Effector CD4-positive, alpha-beta T cell (primary cell): ENCODE data around the gene ZNF618.

ENCODE experiments used
- DNase-seq: peaks from one replicate; pipeline ENCODE4 v3.0.0-alpha.2; 2020

The ZNF618 gene

DNA sequence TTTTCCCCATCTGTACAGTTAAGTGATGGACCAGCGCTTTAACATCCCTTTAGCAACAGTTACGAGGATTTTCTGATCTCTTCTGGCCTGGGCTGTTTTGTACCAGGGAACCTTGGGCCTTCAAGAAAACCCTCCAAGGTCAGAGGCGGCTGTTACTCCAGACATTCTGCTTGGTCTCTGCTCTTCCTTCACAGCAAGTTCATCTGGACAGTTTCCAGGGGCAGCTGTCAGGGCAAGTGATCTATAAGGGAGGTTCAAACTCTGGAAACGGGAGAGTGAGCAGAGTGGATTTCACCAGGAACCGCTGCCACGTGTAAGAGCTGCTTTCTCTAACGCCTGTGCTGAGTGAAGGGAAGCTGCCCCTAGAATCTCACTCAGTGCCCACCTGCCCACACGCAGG, 36.7 kb downstream of the ZNF618 start:
- no peak for DNase-seq

DNA sequence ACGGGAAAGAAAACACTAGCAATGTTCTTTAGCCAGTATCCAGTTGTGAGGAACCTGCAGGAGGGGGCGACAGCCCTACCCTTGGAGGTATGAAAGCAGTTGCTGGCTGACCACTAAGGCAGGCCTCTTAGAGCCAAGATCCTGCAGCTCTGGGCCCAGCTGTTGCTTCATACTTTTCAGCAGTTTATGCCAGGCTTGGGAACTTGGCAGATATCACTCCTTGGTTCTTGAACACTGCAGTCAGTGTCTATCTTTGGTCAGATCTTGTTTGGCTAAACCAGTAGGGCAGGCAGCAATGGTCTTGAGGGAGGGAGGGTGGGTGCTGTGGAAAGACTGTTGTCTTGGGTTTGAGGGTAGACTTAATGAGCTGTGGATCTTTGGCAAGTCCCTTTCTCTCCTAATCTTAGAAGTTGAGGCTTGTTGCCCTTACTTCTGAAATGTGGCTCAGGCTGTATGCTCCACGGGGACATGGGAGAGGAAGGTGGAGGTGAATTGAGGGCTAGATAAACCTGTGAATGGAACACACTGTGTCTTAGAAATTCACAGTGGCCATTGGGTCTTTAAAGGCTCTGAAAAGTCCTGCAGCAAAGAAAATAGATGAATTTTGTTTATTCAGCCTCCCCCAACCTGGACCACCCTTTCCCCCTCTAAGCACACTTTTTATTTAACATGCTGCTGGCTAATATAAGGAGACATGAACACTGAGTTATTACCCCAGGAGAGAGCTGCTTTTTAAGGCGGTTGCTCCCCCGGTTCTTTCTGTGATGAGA, 37.5 kb downstream of the ZNF618 start:
- no peak for DNase-seq

DNA sequence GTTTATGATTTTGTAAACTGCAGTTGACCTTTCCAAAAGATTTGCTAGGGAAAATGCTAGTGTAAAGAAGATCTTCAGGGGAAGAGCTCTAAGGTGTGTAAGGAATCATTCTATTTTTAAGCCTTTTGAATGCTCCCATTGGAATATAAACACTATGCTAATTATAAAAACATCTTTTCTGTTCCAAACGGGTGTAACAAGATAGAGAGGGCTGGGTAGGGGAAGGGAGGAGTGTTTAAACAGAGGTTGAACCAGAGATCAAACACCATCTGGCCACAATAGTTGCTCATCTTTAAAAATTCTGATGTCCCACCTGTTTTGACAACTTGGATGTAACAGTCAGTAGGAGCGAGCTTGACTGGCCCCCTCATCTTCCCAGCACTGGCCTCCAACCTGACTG, 38.4 kb downstream of the ZNF618 start:
- DNase-seq, result no peak

DNA sequence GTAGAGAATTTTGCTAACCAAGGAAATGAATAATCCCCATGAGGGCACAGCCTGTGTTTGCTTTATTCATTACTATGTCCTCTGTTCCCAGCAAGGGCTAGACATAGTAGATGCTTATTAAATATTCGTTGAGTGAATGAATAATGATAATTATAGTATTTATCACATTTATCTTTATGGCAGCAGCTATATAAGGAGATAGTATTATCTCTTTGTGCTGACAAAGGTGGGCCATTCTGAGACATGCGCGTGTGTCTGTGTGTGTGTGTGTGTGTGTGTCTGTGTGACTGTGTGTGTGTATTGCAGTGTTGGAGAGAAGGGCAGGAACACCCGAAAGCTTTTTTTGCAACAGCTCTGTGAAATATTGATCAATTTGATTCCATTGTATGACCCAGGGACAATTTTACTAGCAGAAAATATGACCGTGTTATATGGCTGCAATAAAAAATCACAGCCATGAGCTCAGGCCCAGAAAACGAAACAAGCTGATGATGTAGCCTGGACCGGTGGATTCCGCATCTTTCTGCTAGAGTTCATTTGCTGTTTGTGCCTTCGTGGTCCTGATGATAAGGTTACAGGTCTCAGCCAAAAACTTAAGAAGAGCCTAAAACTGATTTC, 39.8 kb downstream of the ZNF618 start:
- no peak for DNase-seq

DNA sequence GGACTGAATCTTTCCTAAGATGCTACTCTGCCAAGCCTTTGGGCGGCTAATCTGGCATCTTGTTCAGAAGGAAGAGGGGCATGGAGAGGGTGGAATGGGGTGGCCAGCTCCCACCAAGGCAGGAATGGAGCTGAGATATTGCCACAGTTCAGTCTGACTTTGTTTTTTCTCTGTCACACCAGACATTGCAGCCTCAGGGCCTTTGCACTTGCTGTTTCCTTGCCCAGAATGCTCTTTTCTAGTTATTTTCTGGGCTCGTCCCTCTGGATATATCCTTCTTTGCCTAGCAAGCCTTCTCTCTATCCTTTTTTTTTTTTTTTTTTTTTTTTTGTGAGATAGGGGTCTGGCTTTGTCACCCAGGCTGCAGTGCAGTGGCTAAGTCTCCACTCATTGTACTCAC, 40.8 kb downstream of the ZNF618 start:
- no peak for DNase-seq

DNA sequence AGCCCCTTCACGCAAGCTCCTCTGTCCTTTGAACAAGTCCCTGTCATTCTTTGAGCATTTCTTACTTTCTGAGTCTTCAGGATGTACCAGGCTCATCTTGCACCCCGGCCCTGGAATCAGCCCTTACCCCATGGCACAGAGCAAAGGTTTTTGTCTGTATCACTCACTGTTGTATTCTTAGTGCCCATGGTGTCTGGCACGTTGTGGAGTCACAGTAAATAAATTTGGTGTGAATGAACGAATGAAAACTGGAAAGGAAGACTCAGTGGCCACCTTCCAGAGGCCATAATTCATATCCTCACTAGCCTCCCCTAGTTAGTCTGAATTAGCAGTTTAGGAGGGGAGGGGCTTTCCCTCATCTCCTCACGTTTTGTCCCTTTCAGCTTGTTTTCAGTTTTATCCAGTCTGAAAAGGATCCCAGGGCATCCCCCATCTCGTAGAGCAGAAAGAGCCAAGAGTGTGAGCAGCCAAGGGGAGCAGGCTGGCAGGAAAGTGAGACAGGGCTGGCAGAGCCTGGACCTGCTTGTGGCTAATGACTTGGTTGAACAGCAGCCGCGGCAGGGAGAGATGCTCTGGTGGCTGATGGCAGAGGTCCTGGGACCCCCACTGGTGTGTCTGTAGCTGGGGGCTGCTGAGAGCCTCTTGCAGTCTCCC, 42.7 kb downstream of the ZNF618 start:
- DNase-seq, result no peak

DNA sequence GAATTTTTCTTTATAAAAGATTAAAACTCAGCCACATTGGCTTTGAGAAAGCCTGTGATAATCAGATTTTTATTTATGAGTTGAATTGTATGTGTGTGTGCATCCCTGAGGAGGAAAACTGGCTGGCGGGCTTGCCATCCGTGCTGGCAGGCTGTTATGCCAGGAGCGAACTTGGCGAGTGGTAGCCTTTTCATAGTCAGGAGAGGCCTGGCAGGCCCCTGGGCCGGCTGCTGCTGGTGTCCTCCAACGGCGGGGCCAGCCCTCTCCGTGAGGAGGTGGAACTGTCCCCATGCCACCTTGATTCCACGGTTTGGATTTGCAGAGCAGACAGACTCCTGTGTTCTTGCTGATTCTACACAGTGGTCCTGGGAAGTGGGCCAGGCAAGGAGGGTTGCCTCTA, 43.3 kb downstream of the ZNF618 start:
- DNase-seq, result no peak

DNA sequence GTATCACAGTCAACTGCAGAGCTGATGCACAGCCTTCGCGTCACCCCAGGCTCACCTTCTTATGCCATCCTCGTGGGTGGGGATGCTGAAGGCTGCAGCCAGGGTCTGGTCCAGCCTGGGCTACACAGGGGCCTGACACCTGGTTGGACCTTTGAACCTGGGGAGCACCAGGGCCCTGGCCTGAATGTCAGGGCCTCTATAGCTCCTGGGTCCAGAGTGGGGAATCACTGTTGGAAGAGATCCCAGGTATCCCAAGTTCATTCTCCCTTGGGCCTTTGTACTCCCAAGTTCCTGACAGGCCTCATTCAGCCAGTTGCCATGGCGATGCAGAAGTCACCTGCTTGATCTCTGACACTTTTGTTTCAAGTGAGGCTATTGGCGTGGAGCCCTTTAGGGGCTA, 43.8 kb downstream of the ZNF618 start:
- no peak for DNase-seq

DNA sequence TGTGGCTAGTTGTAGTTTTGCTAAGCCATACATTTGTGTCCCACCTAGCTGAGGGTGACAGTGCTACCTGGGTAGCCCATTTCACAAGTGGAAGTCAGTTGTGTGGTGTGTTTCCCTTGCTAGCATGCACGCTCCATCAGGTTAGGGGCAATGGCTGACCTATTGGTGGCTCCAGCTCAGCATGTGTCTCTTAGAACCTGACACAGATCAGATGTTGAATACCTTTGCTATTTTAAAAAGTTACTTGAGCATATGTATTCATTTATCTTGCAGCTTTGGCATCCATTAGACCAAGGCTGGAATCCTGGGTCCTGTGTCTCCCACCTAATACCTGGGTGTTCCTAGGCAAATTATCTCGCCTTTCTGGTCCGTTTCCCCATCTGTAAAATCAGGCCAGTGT, 44.8 kb downstream of the ZNF618 start:
- DNase-seq, result no peak

DNA sequence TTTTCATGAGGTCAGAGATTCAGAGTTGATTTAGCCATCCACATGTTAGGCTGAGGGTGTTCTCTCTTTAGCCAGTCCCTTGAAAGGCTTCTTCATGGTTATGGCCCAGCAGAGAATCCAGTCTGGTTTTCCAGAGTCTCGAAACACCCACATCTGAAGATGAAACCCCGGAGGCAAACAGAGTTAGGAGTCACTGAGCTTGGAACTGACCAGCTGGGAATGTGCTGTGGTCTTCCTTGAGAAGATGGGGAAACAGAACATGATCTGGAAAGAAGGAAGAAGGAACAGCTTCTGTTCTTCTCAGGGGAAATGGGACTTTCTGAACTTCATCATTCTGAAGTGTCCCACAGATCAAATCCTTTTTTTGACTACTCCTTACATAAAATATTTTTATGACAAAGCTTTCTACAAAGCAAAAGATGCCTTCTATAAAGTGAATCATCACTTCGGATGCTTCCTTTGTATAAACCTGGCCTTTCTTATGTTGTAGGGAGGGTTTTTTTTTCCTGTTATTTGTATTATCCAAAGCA, 45.4 kb downstream of the ZNF618 start:
- DNase-seq, result no peak

DNA sequence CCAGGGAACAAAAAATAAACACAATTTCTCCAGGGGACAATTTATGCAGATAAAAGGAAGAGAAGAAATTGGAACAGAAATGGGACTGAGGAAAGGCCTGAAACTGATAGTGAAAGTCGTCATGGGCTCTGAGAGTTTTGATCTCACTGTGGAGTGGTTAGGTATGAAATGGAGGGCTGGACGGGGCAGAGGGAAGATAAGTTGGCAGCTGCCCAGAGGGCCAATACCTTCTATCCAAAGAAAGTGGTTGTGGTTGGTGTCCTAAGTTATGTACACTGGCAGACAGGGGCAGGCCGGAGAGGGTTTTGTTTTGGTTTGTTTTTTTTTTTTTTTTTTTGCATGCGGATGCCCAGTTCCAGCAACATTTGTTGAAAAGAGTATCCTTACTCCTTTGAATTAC, 46.1 kb downstream of the ZNF618 start:
- DNase-seq, result no peak

DNA sequence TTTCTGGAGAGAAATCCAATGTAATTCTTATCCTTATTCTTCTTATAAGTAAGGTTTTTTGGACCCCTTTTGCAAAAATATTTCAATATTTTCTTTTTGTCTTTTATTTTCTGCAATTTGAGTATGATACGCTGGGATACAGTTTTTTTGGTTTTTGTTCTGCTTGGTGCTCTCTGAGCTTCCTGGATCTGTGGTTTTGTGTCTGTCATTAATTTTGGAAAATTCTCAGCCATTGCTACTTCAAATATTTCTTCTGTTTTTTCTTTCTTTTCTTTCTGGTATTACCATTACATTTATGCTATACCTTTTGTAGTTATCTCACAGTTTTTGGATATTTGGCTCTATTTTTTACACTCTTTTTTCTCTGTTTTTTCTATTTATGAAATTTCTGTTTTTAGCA, 50.1 kb downstream of the ZNF618 start:
- no peak for DNase-seq

DNA sequence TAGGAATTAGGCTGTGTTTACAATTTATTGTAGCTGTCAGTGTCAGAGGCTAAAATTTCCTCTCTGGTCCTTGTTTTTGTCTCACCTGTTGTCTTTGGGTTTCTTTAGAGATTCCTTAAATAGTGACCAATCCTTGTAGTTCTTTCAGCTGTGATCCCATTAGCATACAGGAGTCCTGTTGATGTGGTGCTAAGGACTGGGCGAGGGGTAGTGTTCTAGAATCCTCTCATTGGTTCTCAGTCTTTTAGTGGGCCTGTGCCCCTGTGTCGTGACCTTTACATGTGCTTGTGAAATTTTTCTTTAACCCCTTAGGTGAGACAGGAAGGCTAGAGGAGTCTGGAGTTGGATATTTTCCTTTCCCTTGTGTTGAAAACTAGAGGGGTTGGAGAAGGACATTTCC, 51.2 kb downstream of the ZNF618 start:
- no peak for DNase-seq

DNA sequence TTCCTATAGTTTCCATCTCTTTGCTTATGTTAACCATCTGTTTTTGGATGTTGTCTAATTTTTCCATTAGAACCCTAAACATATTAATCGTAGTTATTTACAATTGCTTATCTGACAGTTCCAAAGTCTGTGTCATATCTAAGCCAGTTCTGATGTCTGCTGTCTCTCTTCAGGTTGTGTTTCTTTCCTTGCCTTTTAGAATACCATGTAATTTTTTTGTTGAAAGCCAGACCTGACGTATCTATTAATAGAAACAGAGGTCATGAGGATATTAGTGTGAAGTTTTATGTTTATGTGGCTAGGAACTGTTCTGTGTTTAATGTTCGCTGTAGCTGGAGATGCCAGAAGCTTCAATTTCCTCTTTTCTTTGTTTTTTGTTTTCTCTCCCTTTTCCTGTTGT, 52.2 kb downstream of the ZNF618 start:
- no peak for DNase-seq

DNA sequence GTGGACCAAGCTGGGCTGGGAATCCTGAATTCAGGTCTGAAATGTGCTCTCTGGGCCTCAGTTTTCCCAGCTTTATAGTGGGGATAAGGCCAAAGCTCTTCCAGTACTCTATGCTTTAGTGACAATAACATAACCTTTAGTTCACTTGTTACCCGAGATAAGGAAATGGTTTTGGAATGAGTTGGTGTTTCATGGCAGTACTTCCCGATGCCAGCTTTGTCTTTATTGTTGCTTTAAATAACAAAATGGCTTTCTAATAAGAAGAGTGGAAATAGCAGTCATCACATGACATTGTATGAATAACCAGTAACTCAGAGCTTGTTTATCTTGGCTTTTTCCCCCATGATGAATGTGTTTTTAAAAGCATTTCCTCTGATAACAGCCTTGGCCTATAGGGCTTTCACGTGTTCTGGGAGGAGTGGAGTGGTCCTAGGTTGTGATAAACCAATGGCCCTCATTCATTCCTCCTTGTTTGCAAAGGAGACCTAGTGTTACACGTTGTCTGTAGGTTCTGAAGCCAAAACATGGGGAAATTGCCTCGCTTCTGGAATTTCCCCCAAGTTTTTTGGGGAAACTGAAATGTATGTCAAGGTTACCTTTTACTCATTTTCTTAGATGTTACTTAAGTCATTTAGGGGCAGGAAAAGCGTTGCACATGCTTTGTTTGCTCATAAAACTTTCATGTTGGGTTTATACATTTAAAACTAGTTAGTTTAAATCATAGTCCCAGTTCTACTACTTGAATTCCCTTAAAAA, 53.7 kb downstream of the ZNF618 start:
- DNase-seq, result no peak

DNA sequence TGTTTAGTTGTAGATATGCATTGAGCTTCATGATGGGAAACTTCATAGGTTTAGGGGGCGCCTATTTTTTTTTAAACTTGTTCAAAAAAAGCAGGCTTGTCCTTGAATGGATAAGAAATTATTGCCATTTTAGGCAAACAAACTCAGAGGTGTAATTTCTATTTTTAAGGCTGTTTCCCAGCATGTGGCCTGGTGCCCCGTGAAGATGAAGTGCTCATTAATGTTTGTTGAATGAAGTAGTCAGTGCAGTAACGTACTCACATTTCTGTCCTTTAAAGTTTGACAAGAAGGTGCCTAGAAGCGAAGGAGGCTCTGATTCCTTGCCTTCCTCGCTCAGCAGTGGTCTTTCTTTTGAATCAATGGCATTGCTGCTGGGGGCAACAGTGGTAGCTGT, 54.3 kb downstream of the ZNF618 start:
- no peak for DNase-seq

DNA sequence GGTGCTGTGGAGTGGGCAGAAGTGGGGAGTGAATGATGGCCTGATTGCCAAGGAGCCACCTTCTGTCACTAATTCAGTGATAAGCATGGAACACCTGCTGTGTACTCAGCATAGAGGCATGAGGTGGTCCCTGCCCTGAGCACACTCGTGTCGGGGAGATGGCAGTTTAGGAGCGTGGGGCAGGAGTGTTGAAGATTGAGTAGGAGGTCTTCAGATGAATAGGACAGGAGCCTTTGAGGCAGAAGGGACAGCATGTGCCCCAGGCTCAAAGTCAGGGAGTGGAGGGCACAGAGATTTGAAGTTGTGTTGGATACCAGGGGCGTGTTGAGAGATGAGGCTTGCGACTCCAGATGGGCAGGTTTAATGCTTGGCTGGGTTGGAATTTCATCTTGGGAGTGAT, 55.0 kb downstream of the ZNF618 start:
- no peak for DNase-seq

DNA sequence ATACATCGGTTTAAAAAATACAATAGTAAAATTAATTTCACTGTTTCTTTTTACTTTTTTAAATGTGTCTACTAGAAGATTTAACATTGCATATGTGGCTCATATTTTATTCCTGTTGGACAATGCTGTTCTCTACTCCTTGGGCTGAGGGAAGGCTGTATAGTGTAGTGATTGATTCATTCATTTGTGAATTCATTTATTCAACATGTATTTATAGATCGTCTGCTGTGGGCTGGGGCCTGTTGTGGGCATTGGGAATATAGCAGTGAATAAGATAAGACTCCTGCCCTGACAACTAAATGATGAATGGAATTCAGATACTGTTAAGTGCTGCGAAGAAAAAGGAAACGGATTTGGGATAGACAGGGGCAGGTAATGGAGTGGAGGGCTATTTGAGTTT, 55.7 kb downstream of the ZNF618 start:
- DNase-seq, result no peak

DNA sequence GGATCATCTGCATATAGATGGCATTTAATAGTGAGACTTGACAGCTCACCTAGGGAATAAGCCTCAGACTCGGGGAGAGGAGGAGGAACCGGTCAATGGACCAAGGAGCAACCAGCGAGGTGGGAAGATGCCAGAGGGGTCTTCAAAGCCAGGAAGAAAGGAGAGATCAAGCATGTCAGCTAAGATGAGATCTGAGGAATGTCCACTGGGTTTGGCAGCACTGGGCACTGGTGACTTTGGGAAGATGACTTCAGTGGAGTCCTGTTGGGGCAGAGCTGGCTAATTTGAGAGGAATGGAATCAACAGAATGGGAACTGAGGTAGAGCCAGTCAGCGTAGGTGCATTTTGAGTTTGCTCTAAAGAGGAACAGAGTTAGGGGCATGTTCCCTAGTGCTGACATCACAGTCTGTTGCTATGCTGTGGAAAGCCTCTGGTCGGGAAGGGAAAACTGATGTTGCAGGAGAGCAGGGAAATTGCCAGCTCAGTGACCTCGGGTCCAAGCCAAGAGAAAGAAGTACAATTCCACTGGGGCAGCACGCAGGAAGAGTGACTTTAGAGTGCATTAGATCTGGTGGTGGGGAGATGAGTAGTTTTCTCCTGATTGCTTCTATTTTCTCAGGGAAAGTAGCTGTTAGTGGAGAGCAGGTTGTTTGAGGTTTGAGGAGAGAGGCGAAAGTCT, 56.9 kb downstream of the ZNF618 start:
- no peak for DNase-seq

DNA sequence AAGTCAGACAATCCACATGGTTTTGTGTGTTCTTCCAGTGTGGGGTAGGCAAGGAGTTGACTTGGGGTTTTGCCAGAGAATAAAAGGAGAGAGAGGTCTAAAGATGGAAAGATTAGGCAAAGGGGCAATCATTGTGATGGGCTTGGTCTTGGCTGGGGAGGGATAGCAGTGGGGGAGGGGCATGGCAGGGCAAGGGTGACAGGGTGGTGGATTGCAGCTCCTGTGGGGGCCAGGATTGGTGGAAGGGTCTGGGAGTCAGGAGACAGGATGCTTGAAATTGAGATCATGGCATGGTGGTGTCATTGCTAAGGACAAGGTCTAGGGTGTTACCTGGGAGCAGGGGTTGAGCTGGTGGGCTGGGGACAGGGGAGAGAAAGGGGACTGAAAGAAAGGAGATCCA, 57.6 kb downstream of the ZNF618 start:
- DNase-seq, result no peak

DNA sequence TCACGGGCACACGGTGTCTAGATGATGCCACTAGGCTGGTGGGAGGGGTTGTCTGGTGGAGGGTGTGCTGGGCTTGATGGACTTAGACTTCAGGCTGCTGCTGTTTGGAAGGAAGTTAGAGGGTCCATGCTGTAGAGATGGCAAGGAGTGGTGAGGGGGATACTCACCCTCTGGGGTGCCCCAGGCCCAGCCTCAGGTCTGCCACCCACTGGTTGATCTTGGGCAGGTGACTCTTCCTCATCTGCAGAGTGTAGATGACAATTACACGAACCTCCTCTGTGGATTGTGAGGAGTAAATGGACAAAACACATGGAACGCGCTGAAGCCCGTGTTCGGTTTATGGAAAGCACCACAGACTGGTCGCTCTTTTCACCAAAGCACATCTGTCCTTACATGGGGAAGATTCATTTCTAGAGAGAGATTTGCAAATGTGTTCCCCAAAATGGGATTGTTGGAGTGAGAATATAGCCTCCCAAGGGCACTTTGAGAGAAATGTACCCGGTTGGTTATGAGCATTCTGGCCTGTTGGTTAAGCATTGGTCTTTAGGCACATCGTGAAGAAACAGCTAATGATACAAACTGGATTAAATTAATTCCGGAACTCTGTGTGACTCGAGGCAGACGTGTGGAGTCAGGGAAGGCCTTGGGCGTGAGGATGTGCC, 58.2 kb downstream of the ZNF618 start:
- no peak for DNase-seq
